Heart left ventricle (tissue), 16 donors: ENCODE results near the gene SCFD2. TPM values are rescaled to one million over a fixed set of nuclear protein-coding genes. Genes with fewer than 3 reads are reported as not detected.

Experiments used
- ATAC-seq, 4 donors: fragments of 200-7000 bp; cut with Tn5 transposase; one replicate each; pipeline ENCODE4 v1.9.1; 2020 to 2022; ENCODE audit warnings: moderate library complexity in 4 of 4, mild to moderate bottlenecking in 3 of 4, moderate number of reproducible peaks in 1 of 4
- DNase-seq, 5 donors: peaks; one replicate each; pipeline ENCODE4 v3.0.0-alpha.2; 2020
- H3K27ac ChIP-seq, 12 donors: fragments of 200-600 bp; sonication (generic) in 4 of 12; one replicate each; pipeline versions ENCODE4 v1.5.0 to v1.8.0; 2016 to 2022; ENCODE audit warnings: mild to moderate bottlenecking in 2 of 12
- H3K27me3 ChIP-seq, 9 donors: fragments of 200-600 bp; sonication (generic) in 2 of 9; one replicate each; pipeline versions ENCODE4 v1.5.1 to v1.8.0; 2016 to 2022; ENCODE audit warnings: mild to moderate bottlenecking in 3 of 9
- H3K36me3 ChIP-seq, 9 donors: fragments of 200-600 bp; sonication (generic) in 2 of 9; one replicate each; pipeline versions ENCODE4 v1.5.0 to v1.8.0; 2018 to 2022; ENCODE audit warnings: mild to moderate bottlenecking in 2 of 9
- H3K4me1 ChIP-seq, 12 donors: fragments of 200-600 bp; sonication (generic) in 4 of 12; one replicate each; pipeline versions ENCODE4 v1.5.0 to v1.8.0; 2016 to 2022; ENCODE audit warnings: mild to moderate bottlenecking in 3 of 12
- H3K4me3 ChIP-seq, 12 donors: fragments of 200-600 bp; sonication (generic) in 4 of 12; one replicate each; pipeline versions ENCODE4 v1.5.0 to v1.8.0; 2017 to 2022; ENCODE audit warnings: mild to moderate bottlenecking in 9 of 12, moderate library complexity in 4 of 12
- H3K9me3 ChIP-seq, 12 donors: fragments of 200-600 bp; sonication (generic) in 4 of 12; one replicate each; pipeline versions ENCODE4 v1.5.0 to v1.8.0; 2016 to 2022; ENCODE audit warnings: mild to moderate bottlenecking in 1 of 12
- CTCF ChIP-seq, 12 donors: fragments of 200-600 bp; sonication (generic) in 4 of 12; IDR thresholded peaks; one replicate each; pipeline versions ENCODE4 v1.5.0 to v1.8.0; 2018 to 2022; ENCODE audit warnings: antibody characterized with exemption in 12 of 12, mild to moderate bottlenecking in 5 of 12
- POLR2A ChIP-seq, 2 donors: fragments of 450-650 bp; IDR thresholded peaks; one replicate each; pipeline ENCODE4 v1.6.1; 2017; ENCODE audit warnings: antibody characterized with exemption in 2 of 2, mild to moderate bottlenecking in 2 of 2, moderate library complexity in 2 of 2
- WGBS, 4 donors: extraction: QIAGEN DNeasy Blood & Tissue Kit in 2 of 4; methylation state at CpG; one replicate each; pipeline versions ENCODE4 v1.1.5 to v1.1.7; 2013 to 2018; 5-methylcytosine and 5-hydroxymethylcytosine counted together
- intact Hi-C, 10 donors: fragments of 100-400 bp; cut with DNase I; formaldehyde crosslinking; loops; one replicate each; pipeline versions ENCODE4 v1.11.1 to v1.14.2; 2022
- polyA plus RNA-seq, 2 donors: library from polyadenylated mRNA; stranded (reverse); fragments of 200-250 nt; gene quantifications; one replicate each; pipeline ENCODE4 v1.2.3, GENCODE V29; 2013
- total RNA-seq, 9 donors: library from RNA; depleted of rRNA in 2 of 9; stranded (reverse); fragments of >200 nt in 2 of 9; fragmentation: NEBNext Ultra II Directional in 3 of 9; extraction: Animal tissue kit (Norgen Biotek cat#: 25700) in 3 of 9; gene quantifications; one replicate each; pipeline versions ENCODE4 v1.1.0 to v1.2.4, GENCODE V29; 2016 to 2023
- donor health status: ischemic (EF 13 %, LVEDD 7.1; RV severe dilation, severe dysfunction).
- donor health status: healthy with polysubstance abuse.
- donor health status: DM: no; HTN: yes; CAD: no.
- donor health status: DM: no; HTN: no; CAD: no.
- donor health status: ischemic (EF 25% LVEDD 6.9; RV normal size, moderate dysfunction).
- donor health status: ischemic (EF 25% LVEDD 5.7; RV mildly dilated, moderate dysfunction).
- donor health status: healthy.
- donor health status: DM: yes; HTN: yes; CAD: no.
- donor health status: ischemic (EF 35%, LVEDD 5.7; RV mildly dilated, moderate dysfunction).
- donor health status: nonischemic (EF 11% LVEDD 7.7; RV severe dilation, severe dysfunction).
- donor health status: DM: yes; HTN: yes; CAD: no.
- donor health status: PGD.
- donor health status: ischemic (EF 29% LVEDD 5.4; RV normal size, mild dysfunction).
- donor health status: nonischemic (EF 23%, LVEDD 6.1; RV moderate dilation, normal function).

Gene SCFD2
- total and polyA plus RNA-seq, 11 donors: 3.7 to 14.0 (median 9.8) TPM

GRCh38 chr4:53151489-53151788 is 214.4 kb downstream of the SCFD2 start:
- Histone ChIP-seq H3K4me1 (peaks cover 0 to 6% (median 0%) of the 10 kb centered on the region in 12 donors), H3K27ac (no peak overlapping the region), H3K9me3 (no peaks in the 10 kb centered on the region), H3K36me3 (no peaks in the 10 kb centered on the region), H3K27me3 (no peaks in the 10 kb centered on the region), H3K4me3 (no peak overlapping the region)
- DNase-seq: no peak
- no peak for TF ChIP-seq CTCF (IDR thresholded peaks at IDR 0.05)
- TF ChIP-seq POLR2A (IDR thresholded peaks at IDR 0.05): no peak
- 74 to 87% (median 81%) methylated on average over 3 of the region's 3 CpGs for WGBS, 4 donors
- intact Hi-C loops: no loop called here
- peak in 2 of 4 donors; percentile 56 to 71 for ATAC-seq

- H3K9me3 ChIP-seq: no peaks in the 10 kb centered on the region
- TF ChIP-seq POLR2A (IDR thresholded peaks at IDR 0.05): no peak
- no peak for TF ChIP-seq CTCF (IDR thresholded peaks at IDR 0.05)
- no peak overlapping the region for H3K27ac ChIP-seq
- peak in 1 of 4 donors; percentile 24 for ATAC-seq
- intact Hi-C loops: no loop called here
- no peaks in the 10 kb centered on the region for H3K36me3 ChIP-seq
- H3K27me3 ChIP-seq: no peaks in the 10 kb centered on the region
- H3K4me1 ChIP-seq: peaks cover 0 to 6% (median 0%) of the 10 kb centered on the region in 12 donors
- WGBS, 4 donors: 84 to 86% (median 84%) methylated on average over 4 of the region's 4 CpGs
- H3K4me3 ChIP-seq: no peak overlapping the region
- DNase-seq: no peak
Observed at GRCh38 chr4:53150631-53151488, 215.0 kb downstream of the SCFD2 start.

GRCh38 chr4:53147711-53148110 is 218.2 kb downstream of the SCFD2 start:
- Histone ChIP-seq H3K9me3 (no peaks in the 10 kb centered on the region), H3K36me3 (peaks cover 0 to 15% (median 9%) of the 10 kb centered on the region in 9 donors), H3K4me1 (peaks cover 0 to 6% (median 0%) of the 10 kb centered on the region in 12 donors), H3K4me3 (no peak overlapping the region), H3K27me3 (no peaks in the 10 kb centered on the region), H3K27ac (no peak overlapping the region)
- TF ChIP-seq CTCF (IDR thresholded peaks at IDR 0.05) (no peak), POLR2A (IDR thresholded peaks at IDR 0.05) (no peak)
- ATAC-seq (no peak), DNase-seq (no peak)
- intact Hi-C loops: no loop called here

GRCh38 chr4:53147197-53147596 is 218.7 kb downstream of the SCFD2 start:
- TF ChIP-seq POLR2A (IDR thresholded peaks at IDR 0.05) (no peak), CTCF (IDR thresholded peaks at IDR 0.05) (no peak)
- no peak overlapping the region for H3K4me3 ChIP-seq
- H3K9me3 ChIP-seq: no peaks in the 10 kb centered on the region
- H3K27ac ChIP-seq: no peak overlapping the region
- no peaks in the 10 kb centered on the region for H3K27me3 ChIP-seq
- H3K36me3 ChIP-seq: peaks cover 0 to 15% (median 9%) of the 10 kb centered on the region in 9 donors
- 89 to 96% (median 94%) methylated on average over 4 of the region's 4 CpGs for WGBS, 4 donors
- intact Hi-C loops: no loop called here
- ATAC-seq (no peak), DNase-seq (no peak)
- peaks cover 0 to 6% (median 0%) of the 10 kb centered on the region in 12 donors for H3K4me1 ChIP-seq
